Astrocyte of the spinal cord (primary cell): ENCODE data around the gene FHL2.
A peak's percentile ranks its signal among the peaks of the same experiment; 100 is the strongest.

Experiments
- DNase-seq: peaks from one replicate; pipeline ENCODE4 v3.0.0; 2011; ENCODE audit warnings: low read depth, low spot score
- H3K4me3 ChIP-seq: 2 replicates; pipeline ENCODE4 v1.5.1; 2011; ENCODE audit warnings: low read depth, mild to moderate bottlenecking, low read length, moderate library complexity
- in situ Hi-C: cut with HindIII; loops from 2 replicates; pipeline ENCODE4 v1.10.0; 2017; ENCODE audit warnings: low sequenced_read_pairs
- TF ChIP-seq, protein P1 (sequence below): IDR thresholded peaks from 2 replicates; pipeline ENCODE4 v1.5.1; 2012; ENCODE audit warnings: low read depth, mild to moderate bottlenecking, low read length, inconsistent platforms

Gene FHL2

DNA sequence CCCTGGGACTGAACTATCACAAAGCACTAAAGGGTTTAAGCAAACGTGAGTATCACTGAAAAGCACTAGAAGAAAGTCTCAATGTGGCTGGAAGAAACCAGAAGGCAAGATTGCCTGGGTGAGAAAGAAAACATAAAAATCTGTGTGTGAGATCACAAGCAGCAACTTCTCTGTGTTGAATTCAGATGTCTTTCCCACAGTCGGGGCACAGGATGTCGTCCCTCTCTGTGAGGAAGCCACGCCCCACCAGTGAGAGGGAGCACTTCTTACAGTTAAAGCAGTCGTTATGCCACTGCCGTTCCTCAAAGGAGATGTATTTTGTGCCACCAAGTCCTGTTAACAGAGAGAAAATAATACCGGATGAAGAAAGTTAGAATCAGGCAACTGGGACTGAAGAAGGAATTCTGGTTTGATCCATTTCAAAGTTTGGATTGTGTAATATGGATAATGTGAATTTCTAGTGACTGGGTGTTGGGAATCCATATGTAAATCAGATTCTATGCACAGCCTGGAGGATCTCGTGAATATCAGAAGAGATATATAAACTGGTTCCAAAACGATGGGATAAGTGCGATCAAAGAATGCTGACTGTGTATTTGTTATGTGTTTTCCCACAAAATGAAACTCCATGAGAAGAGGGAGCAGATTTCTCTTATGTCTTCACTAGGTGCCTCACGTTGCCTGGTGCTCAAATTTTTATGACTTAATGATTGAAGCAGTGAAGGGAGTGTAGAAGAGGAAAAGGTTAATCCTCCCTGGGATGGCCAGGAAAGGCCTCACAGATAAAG lies 37.6 kb downstream of the FHL2 start:
- in situ Hi-C loops, result no loop called here
- TF ChIP-seq, protein P1, sequence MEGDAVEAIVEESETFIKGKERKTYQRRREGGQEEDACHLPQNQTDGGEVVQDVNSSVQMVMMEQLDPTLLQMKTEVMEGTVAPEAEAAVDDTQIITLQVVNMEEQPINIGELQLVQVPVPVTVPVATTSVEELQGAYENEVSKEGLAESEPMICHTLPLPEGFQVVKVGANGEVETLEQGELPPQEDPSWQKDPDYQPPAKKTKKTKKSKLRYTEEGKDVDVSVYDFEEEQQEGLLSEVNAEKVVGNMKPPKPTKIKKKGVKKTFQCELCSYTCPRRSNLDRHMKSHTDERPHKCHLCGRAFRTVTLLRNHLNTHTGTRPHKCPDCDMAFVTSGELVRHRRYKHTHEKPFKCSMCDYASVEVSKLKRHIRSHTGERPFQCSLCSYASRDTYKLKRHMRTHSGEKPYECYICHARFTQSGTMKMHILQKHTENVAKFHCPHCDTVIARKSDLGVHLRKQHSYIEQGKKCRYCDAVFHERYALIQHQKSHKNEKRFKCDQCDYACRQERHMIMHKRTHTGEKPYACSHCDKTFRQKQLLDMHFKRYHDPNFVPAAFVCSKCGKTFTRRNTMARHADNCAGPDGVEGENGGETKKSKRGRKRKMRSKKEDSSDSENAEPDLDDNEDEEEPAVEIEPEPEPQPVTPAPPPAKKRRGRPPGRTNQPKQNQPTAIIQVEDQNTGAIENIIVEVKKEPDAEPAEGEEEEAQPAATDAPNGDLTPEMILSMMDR, result no peak
- no peak for DNase-seq

DNA sequence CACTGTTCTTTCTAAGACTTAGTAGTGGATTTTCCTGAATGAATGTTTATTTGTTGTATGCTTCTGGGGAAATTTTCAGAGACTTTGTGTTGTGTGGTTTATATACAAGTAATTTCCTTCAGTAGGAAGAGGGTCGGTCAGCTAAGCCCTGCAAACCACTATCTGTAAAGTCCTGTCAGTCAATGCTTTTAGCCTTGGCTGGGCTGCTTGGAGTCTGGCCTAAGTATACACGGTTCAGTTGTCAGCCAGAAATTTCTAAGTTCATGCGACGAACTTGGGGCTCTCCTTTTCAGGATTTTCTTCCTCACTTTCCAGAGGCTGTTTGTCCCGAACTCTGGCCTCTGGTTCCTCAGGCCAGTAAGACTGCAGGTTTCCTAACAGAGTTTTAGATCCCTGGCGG lies 40.3 kb downstream of the FHL2 start:
- H3K4me3 ChIP-seq, result no peak overlapping the region
- in situ Hi-C loops, result no loop called here
- no peak for DNase-seq
- TF ChIP-seq, protein P1, result no peak

More for the DNA sequence above, 37.6 kb downstream of the FHL2 start:
- no peak overlapping the region for H3K4me3 ChIP-seq

DNA sequence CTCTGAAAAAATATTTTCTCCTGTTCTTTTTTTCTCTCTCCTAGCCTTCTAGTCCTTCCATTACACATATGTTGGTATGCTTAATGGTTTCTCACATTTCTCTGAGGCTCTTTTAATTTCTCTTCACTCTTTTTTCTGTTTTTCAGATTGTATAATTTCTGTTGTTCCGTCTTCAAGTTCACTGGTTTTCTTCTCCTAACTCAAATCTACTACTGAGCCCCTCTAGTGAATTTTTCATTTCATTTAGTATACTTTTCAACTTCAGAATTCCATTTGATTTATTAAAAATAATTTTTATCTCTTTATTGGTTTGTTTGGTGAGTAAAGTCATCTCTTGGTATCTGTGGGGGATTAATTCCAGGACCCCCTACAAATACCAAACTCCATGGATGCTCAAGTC lies 41.7 kb downstream of the FHL2 start:
- in situ Hi-C loops, result no loop called here
- TF ChIP-seq, protein P1, result no peak
- DNase-seq, result no peak
- no peak overlapping the region for H3K4me3 ChIP-seq

DNA sequence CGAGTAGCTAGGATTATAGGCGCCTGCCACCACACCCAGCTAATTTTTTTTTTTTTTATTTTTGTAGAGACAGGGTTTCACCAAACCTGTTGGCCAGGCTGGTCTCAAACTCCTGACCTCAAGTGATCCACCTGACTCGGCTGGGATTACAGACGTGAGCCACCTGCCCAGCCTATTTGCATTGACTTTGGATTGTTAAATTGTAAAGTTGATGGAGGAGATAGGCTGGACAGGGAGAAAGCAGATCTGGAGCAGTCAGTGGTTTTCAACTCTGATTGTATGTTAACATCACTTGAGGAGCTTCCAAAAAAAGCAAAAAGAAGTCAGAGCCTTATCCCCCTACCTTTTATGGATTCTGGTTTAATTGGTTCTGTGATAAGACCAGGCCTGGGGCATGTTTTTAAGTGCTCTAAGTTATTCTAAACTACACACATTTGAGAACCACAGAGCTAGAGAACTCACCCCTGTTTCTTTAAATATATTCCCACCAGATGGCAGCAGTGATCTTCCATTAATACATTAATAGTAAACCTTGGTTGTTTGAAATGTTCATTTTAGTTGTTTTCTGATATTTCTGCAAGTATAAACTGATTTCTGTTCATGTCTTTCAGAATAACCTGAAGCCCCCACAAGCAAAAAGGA lies 54.0 kb downstream of the FHL2 start:
- H3K4me3 ChIP-seq, result no peak overlapping the region
- DNase-seq, result peak; percentile 61
- TF ChIP-seq, protein P1, result peak; percentile 32
- in situ Hi-C loops, result no loop called here

DNA sequence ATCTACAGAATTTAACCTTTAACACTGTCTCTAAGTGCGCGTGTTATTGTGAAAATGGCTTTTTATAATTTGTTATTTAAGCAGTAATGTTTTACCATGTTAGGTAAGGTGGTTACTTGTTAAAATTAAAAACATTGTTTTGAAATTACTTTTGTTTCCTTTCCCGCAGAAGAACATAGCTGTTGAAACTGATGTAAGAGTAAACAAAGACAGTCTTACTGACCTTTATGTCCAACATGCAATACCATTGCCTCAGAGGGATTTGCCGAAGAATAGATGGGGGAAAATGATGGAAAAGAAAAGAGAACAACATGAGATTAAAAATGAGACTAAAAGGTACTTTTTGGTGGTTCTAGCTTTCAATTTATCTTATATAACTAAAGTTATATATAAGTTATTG lies 59.4 kb downstream of the FHL2 start:
- no peak overlapping the region for H3K4me3 ChIP-seq
- DNase-seq, result no peak
- in situ Hi-C loops, result no loop called here
- TF ChIP-seq, protein P1, result no peak

DNA sequence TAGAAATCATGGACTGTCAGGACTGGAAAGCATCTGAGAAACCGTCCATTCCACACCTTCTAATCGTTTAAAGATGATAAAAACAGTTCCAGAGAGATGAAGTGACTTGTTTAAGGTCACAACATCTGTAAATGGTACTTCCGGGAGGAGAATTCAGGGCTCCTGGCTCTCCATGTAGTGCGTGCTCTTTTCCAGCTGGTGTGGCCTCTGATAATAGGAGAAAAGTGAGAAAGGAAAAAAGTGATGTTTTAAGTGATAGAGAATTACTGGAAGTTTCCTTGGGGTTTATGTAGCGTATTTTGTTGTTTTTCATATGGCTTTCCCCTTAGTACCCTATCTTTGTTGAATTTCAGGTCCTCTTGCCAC lies 60.8 kb downstream of the FHL2 start:
- H3K4me3 ChIP-seq, result peak overlapping the region; percentile 98
- no peak for DNase-seq
- TF ChIP-seq, protein P1, result no peak
- in situ Hi-C loops, result no loop called here
